Left renal cortex interstitium (tissue), 4 donors: Measurements from ENCODE around the gene RPL22. TPM values are rescaled to one million over a fixed set of nuclear protein-coding genes. Genes with fewer than 3 reads are reported as not detected.

Source experiments
- DNase-seq, 4 donors: peaks; one replicate each; pipeline ENCODE4 v3.0.0-alpha.2; 2013; ENCODE audit warnings: low read depth in 4 of 4, low spot score in 2 of 4, missing footprints in 1 of 4
- polyA plus RNA-seq, 4 donors: library from polyadenylated mRNA; unstranded; fragments of 120-200 nt; gene quantifications; one replicate each; pipeline ENCODE4 v1.2.1, GENCODE V29; 2013; ENCODE audit not compliant: insufficient read length in 4 of 4

Gene RPL22
- polyA plus RNA-seq, 4 donors, result 502 to 677 (median 612) TPM

DNA sequence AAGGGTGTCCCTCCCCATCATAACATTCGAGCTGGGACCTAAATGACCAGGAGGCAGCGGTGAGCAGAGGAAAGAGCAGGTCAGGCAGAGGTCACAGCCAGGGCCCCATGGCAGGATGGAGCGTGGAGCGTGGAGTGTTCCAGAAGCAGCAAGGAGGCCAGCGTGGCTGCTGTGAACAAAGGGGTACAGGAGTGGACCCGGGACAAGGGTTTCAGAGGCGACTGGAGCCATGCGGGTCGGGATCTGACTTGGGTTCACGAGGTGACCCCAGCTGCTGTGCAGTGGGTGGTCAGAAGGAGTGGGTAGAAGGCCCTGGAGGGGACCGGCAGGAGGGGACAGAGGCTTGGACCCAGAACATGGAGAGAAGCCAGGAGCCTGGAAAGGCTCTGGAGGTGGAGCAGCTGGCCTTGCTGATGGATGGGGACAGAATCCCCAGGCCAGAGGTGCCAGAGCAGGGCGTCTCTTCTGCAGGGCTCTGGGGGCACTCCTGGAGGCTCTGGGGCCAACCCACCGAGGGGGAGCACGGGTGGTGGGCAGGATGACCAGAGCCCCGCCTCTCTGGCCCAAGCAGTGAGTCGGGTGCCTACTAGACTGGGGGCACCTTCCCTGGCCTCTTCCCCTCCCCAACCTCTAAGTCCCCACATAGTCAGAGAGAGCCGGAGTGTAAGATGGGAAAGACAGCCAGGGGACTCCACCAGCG, 21.6 kb downstream of the RPL22 start:
- no peak for DNase-seq

DNA sequence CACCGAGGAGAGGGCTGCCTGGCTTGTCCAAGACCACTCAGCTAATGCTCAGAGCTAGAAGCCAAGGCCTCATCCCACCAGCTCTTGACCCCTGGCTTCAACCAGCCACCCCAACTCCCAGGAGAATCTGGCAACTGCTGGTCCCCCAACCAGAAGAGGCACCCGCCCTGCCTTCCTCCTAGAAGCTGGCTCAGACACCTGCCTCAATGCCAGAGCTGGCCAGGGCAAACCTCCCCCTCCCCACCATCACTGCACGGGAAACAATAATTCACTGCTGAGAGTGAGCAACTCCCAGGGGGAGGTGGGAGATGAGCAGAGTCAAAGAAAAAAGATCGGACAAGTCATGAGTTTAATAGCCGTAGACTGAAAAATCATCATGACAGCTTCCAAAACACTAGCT, 22.6 kb downstream of the RPL22 start:
- DNase-seq, result no peak

DNA sequence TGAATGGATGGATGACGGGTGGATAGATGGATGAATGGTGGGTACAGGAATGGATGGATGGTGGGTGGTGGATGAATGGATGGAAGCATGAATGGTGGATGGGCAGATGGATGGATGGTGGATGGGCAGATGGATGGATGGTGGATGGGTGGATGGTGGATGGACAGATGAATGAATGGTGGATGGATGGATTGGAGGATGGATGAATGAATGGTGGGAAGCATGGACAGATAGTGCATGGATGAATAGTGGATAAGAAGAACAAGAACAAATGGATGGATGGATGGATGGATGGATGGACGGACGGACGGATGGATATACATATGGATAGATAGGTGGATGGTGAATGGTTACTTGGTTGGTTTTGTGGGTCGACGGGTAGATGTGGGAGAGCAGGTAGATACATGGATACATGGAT, 24.0 kb downstream of the RPL22 start:
- DNase-seq, result no peak

DNA sequence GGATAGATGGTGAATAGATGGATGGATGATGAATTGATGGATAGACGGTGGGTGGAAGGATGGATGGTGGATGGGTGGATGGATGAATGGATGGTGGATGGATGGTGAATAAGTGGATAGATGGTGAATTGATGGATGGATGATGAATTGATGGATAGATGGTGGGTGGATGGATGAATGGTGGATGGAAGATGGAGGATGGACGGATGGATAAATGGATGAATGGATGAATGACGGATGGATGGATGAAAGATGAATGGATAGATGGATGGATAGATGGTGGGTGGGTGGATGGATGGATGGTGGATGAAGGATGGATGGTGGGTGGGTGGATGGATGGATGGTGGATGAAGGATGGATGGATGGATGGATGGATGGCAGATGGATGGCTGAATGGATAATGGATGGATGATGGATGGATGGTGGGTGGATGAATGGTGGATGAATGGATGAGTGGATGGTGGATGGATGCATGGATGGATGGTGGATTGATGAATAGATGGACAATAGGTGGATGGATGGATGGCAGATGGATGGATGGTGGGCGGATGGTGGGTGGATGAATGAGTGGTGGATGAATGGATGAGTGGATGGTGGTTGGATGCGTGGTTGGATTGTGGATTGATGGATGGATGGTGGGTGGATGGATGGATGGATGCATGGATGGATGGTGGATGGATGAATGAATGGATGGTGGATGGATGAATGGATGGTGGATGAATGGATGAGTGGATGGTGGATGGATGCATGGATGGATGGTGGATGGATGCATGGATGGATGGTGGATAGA, 24.6 kb downstream of the RPL22 start:
- no peak for DNase-seq

DNA sequence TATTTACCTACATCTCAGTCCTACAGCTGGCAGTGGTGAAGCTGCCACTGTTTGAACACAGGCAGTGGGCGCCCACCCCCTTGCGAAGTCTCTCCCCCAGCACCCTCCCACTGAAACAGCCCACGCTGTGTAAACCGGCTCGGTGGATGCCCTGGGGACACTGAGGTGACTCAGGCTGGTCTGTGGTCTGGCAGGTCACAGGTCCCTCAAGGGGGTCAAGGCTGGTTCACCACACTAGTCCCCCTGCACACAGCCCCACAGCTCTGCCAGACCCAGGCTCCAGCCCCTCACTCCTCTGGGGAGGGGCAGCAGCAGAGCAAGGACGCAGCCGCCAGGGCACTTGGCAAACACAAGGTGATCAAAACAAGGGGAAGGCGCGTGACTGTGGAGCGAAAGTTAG, 26.8 kb downstream of the RPL22 start:
- no peak for DNase-seq

DNA sequence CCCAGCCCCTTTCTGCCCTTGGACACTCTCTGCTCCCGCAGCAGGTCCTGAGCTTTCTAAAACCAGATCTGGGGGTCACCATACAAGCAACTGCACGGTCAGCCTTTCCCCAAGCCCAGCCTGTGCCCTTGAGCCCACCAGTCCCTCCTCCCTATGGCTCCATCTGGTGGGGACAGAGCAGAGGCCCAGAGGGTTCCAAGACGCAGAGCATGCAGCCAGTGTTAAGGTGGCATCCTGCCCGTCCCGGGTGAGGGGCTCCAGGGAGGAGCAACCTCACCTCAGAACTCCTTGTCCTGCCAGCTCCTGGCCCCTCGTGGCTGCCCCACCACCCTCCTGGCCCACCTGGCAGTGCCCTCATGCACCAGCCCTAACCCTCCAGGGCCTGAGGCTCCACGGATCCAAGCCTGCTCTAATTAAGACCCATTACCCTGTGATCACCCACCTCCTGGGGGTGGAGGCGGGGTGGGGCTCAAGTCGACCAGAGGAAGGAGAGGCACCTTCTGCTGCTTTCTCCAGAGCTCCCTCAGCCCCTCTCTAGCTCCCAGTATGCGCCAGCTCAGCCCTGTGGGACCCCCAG, 27.8 kb downstream of the RPL22 start:
- no peak for DNase-seq

DNA sequence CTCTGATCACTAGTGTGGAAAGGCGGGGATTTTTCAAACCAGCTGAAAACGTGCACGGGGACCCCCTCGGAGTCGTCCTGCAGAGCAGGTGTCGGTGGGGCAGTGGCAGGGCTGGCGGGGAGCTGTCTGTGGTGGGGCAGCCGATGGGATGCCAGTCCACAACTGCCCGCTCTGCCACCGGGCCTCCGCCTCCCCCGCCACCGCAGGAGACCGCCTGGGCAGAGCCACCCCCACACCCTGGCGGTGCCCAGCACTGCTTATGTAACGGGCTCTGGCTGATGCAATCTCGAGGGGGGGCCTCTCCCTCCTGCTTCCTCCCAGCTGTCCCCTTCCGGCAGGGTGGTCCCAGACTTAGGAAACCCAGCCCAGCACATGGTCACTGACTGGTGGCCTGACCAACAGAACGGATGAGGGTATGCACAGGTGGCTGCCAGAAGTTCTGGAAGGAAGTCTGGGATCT, 28.6 kb downstream of the RPL22 start:
- DNase-seq, result no peak

DNA sequence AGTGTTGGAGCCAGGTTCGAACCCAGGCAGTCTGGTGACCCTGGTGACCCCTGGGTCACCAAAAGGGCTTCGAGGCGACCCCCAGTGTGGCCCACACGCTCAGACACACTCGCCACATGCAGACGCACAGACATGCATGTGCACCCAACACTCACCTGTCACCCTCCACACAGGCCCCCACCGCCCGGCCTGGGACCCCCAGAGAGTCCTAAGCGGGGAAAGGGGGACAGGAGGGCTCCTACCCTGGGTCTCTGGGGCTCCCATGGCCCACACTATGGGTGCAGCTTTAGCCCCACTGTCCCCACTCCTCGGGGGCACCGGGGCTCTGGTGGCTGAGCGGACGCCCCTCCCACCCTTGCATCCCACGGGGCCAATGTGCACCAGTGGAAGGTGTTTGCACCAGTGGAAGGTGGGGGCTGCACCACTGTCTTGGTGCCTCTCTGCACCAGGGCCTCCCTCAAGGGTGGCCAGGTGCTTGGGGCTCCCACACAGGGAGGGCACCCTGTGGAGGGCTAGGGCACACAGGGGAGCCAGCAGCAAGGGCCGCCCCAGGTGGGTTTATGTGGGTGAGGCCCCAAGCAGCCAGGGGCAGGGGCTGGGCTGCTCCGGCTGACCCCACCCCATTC, 29.2 kb downstream of the RPL22 start:
- DNase-seq, result no peak

DNA sequence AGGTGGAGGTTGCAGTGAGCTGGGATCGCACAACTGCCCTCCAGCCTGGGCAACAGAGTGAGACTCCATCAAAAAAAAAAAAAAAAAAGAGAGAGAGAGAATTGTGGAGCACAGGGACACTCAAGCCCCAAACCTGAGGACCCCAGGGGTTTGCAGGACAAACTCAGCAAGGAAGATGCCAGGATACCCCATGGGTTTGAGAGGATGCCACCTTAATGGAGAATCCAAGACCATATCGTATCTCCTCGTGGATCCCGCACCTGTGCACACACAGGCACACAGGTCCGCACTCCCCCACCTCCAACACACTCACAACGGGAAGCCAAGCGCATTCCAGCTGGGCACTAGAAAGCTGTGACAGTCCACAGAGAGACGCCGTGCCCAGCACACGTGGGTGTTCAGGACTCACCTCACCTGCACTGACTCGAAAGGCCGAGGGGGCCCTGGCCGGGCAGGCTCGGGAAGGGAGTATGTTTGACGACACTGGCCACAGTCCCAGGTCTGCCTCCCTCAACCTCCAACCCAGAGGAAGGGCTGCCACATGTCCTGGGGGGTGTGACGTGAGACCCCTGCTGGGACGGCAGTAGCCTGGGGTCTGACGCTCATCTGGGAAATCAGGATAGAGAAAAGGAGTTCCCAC, 30.3 kb downstream of the RPL22 start:
- no peak for DNase-seq

DNA sequence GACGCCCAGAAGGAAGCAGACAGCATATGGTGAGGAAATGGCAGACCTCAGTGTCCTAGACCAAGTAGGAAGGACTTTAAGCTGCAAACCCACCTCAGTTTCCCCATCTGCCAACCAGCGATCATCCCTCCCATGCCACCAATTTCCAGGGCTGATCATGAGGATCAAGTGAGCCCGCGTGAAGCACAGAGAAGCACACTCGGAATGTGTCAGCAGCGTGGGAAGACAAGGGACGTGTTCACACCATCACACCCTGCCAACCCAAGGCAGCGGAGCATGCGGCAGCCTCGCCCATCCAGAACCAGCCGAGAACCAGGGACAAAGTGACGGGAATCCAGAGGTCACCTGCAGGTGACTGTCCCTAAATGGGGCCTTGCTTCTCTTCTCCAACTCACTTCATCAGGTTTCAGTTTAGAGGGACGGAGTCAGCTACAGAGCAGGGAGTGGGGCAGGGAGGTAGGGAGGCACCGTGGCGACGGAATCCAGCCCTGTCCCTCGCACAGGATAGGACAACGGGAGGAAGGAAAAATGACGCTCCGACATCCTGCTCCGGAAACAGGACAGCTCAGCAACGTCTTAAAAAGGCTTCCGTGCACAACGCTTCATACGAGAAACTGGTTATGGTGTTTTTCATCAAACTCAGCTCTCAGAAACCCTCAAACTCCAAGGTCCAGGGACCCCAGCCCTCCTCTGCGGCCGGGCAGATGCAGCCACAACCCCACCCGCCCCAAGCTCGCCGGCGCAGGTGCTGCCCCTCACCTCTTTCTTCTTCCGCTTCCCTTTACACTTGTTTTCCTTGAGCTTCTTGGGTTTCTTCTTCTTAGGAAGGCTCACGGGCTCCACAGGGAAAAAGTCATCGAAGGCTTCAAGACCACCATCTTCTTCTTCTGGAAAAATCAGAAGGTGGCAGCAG, 31.7 kb downstream of the RPL22 start:
- DNase-seq, result no peak

DNA sequence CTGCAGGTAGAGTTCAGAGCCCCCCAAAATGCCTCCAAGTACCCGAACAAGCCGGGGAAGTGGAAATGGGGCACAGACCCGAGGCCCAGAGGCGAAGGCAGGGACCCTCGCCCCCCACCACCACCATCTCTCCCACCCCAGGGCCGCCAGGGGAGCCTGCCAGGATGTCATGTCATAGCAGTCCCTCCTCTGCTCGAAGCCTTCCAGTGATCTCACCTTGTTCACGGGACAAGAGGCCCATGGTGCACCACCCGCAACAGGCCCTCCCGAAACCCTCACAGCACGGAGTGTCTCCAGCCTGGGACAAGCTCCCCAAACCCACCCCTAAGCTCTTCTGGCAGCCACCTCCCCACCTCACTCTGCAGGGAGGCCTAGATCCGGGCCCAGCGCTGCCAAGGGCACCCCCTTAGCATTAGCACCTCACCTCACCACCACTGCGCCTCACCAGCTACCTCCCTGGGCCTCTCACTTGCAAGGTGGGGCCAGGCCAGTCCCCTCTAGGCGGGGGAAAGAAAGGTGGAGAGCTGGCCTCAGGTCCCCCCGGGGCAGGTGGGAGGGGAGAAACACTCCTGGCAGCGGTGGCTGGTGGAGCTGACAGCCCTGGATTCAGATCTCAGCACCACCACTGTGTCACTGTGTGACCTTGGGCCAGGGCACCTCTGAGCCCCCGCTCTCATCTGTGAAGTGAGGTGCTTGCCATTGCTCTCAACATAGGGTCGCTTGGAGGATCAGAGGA, 32.6 kb downstream of the RPL22 start:
- no peak for DNase-seq

DNA sequence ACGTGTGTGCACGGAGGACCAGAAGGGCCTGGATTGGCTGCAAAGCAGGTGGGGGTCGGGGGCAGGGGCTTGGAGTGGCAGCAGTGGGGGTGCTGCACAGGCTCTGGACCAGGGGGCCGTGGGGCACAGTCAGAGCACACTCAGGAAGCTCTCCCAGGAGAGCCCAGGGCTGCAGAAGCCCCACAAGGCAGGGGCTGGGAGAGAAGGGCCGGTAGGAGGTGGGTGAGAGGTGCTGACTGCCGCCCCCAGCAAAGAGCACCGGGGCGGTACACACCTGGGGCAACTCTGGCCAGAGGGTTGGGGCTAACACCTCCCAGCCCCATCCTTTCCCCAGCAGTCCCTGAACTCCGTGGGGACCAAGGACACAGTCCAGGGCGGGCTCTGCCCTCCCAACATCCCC, 33.2 kb downstream of the RPL22 start:
- no peak for DNase-seq

DNA sequence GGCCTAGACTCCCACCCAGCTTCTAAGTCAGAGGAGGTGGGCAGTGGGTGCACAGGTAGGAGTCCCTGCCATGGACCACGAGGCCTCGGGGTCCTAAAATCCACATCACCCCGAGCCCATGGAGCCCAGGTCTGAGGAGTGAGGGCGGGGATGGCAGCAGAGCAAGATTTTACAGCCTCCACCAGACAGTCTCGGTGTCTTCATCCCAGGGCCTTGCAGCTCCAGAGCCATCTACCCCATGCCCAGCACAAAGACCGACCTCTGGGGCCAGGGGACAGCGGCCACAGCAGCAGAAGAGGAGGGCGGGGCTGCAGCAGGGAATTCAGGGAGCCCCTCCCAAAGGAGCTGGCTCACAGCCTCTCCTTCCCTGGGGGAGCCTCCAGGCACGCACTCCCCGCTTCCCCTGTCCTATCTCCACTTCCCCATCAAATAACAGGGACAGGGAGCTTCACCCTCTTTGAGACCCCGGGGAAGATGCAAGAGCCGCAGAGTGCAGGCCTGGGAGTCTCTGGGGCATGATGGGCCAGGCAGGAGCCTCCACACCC, 33.9 kb downstream of the RPL22 start:
- no peak for DNase-seq

DNA sequence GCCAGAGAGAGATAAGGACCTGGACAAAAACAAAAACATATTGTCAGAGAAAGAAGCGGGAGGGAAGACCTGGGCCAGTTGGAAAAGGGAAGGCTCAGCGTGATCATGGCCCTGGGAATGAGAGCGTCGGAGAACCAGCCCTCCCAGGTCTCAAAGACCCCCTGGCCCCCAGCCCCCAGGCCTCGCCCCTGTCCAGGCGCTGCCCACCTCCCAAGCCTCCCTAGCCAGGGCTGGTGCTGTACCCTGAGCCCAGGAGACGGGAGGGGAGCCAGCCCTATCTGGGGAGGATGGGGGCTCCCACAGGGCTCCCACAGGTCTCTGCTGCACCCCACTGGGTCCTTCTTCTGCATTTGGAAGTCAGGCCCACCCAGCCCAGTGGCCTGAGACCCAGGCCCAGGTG, 34.4 kb downstream of the RPL22 start:
- no peak for DNase-seq

DNA sequence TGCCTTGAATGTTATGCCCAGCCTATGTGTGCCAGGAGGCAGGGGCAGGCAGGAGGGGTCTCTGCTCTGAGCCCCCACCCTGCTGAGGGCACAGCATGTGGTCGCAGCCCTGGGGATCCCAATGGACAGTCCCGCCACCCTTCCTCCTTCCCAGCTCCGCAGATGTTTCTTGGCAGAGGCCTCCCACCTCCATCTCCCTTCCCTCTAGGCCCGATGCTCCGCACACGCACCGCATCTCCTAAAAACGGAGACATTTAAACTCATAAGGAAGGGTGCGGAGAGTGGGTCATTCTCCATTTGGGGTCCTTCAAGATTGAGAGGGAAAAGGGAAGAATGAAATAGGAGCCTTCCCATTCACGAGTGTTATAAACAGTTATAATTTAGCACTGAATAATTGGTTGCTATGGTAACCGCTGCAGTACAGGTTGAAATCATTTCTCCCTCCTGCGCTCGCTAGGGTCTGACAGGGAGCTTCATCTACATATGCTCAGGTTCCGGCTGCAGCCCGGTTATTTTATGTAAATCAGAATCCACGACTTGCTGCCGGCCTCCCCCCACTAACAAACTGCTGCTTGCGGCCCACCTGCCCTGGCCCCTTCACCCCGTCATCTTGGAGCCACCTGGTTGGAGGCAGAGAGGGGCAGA, 35.3 kb downstream of the RPL22 start:
- DNase-seq, result no peak

DNA sequence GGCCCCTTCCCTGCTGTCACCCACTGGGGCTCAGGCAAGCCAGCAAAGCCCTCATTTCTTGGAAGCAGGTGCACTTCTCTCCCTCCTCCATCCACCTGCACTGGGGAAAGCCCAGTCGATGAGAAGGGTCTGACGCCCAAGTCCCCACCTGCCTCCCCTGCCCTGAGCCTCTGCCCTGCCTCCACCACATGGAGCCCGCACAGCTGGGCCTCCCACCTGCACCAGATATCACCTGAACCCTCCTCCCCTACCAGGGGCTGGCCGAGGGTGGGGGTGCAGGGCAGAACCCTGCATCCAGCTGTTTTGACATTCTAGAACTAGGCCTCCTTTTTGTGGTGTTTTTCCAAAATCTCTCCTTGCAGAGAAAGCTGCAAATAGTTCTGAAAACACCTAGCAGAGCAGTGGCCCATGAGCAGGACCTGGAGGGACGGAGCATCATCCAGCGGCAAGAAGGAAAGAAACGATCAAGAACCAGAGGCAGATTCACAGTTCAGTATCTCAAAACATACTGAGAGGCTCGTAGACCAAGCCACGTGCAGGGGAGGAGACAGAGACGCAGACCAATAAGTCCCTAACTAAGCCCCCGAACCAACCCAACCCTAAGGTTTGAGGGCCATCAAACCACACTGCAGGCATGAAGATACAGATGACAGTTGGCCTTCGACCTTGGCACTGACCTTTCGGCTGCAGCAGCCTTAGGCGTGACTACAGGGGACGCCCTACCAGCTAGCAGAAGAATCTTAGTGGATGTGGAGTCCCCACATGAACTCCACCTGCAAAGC, 36.0 kb downstream of the RPL22 start:
- no peak for DNase-seq

DNA sequence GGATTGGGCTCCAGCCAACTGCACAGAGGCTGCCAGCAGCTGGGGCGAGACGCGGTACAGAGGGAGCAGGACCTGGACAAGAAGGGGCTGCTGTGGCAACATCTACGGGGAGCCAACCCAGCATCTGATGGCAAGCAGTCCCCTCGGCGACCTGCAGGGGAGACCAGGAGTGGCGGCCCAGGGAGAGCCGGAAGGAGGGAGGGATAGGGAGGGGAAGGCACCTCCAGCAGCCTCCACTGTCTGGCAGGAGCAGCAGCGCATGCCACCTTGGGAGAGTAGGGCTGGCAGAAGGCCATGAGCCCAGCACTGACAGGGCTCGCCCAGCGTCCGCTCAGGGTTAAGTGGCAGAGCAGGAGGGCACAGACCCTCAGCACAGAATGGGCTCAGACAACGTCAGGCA, 36.6 kb downstream of the RPL22 start:
- DNase-seq, result no peak

DNA sequence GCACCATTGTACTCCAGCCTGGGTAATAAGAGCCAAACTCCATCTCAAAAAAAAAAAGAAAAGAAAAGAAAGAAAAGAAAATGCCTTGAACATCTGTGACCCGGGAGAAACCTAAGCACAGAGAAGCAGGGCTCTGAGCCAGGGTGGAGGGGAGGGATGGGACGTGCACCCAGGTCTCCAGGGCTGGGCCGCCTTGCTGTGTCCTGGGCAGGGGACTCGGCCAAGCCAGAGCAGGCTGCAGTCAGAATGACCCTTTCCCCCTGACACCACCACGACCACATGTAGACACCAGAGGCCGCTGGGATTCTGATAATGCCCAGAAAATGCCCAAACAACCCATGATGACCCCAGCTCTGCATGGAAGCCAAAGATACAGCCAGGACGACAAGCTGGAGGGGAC, 37.1 kb downstream of the RPL22 start:
- DNase-seq, result no peak
